ENCODE measurements around the gene SMAD6.

SMAD6 gene

DNA sequence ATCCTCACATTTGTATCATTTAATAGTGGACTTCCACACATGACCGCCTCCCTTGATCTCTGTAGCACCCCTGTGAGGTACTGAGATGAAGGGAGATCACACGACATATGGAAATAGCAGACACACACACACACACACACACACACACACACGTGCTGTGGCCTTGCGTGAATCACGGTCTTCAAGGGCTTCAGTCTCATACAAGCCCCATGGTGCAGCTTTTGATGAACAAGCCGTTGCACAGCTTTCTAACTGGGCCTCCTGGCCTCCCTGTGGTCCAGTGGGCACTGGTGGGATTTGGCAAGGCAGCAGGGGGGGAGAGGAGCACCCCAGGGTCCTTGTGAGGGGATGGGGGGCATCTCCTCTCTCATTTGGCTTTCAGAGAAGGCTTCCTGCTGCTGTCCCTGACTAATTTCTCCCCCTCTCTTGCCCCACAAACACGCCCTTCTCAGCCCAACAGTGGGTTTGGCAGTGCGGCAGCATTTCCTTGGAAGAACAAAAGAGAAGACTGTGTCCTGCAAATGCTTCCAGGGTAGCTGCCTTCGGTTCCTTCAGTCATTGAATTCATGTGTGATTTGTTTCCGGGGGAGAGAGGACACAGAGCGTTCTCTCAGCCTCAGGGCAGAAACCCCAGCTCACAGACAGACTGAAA lies 98.7 kb downstream of the SMAD6 start:
- no peak for DNase-seq (ENCODE audit: low spot score in 2 of 2)
- H3K9me3 ChIP-seq: no peaks in the 10 kb centered on the region
- no peaks in the 10 kb centered on the region for H3K36me3 ChIP-seq (replicated peaks)
- no peak overlapping the region for H3K4me3 ChIP-seq
- in situ Hi-C loops (cut with MboI; ENCODE audit: low sequenced_read_pairs): no loop called here
- no peaks in the 10 kb centered on the region; the same call in 1 of the 2 replicates for H3K27me3 ChIP-seq (ENCODE audit: low read depth)
- peaks cover 11% of the 10 kb centered on the region for H3K4me1 ChIP-seq

GRCh38 chr15:66801266-66801665 lies 99.2 kb downstream of the SMAD6 start:
- in situ Hi-C loops (cut with MboI; ENCODE audit: low sequenced_read_pairs): no loop called here
- Histone ChIP-seq H3K36me3 (replicated peaks) (no peaks in the 10 kb centered on the region), H3K4me1 (peaks cover 11% of the 10 kb centered on the region)

DNA sequence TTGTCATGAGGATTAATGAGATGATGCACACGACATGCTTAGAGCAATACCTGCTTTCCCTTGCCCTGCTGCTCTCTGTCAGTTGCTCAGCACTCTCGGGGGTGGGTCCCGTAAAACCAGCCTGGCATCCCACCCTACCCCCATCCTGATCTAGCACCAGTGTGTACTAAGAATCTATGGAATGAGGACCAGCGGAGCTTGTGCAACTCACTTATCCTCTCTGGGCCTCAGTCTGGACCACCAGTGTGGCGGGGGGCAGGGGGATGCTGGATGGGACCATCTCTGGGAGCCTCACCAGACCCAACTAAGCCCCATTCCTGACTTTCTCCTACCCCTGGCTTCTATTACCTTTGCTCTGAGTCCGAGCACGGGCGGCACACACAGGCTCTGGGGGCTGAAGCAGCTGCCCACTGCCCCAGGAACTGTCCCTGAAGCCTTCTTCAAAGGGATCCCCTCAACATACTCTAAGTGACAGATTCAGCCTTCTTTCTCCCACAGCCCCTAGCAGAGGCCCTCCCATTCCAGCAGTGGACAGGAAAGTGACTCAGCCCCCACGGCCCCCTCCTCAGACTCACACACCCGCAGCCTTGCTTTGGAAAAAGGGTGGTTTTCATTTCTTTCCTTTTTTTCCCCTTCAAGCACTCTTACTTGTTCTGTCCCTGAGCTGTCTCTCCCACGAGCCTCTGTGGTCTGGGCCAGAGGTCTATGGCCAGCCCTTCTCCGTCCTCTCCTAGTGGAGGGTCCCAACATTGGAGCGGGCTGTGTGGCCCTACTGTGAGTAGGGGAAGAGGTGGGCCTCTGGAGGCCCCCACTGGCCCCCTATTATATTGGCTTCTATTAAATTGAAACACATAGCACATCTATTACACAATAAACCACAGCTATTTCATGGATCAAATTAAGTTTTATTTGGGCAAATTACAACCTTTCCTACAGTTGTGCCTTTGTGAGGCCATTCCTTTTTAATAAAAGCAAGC lies 100.3 kb downstream of the SMAD6 start:
- Histone ChIP-seq H3K9me3 (no peaks in the 10 kb centered on the region), H3K36me3 (replicated peaks) (no peaks in the 10 kb centered on the region), H3K4me3 (no peak overlapping the region), H3K27me3 (ENCODE audit: low read depth) (no peaks in the 10 kb centered on the region), H3K4me1 (peaks cover 11% of the 10 kb centered on the region)
- in situ Hi-C loops (cut with MboI; ENCODE audit: low sequenced_read_pairs): no loop called here
- DNase-seq (ENCODE audit: low spot score in 2 of 2): peak in 1 of 2 experiments; percentile 8

More at GRCh38 chr15:66801266-66801665, 99.2 kb downstream of the SMAD6 start:
- H3K27me3 ChIP-seq (ENCODE audit: low read depth): no peaks in the 10 kb centered on the region
- no peak overlapping the region for H3K4me3 ChIP-seq
- DNase-seq (ENCODE audit: low spot score in 2 of 2): no peak
- no peaks in the 10 kb centered on the region for H3K9me3 ChIP-seq

DNA sequence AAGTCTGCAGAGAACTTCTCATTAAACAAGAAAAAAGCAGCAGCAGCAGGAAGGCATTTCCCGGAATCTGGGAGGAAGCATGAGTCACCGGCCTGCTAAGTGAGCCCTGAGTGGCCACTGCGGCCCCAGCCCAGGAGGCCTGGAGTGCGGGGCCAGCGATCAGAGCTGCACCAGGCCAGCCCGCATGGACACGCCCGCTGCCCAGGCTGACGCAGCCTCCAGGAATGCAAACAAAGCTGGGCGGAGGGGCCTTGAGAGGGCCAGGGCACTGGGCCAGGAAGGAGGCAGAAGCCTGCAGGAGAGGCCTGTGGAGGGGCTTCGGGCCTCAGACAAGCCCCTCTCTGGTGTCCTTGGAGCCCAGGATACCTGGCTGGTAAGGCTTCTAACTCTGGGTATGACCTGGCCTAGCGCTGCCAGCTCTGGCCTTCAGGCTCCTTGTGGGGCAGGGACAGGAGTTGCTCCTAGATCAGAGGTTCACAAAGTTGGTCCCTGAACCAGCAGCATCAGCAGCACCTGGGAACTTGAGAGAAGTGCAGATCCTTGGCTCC lies 101.2 kb downstream of the SMAD6 start:
- no peaks in the 10 kb centered on the region for H3K9me3 ChIP-seq
- H3K4me1 ChIP-seq: peaks cover 11% of the 10 kb centered on the region
- peak; percentile 29 to 84 for DNase-seq (ENCODE audit: low spot score in 2 of 2)
- in situ Hi-C loops (cut with MboI; ENCODE audit: low sequenced_read_pairs): no loop called here
- no peak overlapping the region for H3K4me3 ChIP-seq
- no peaks in the 10 kb centered on the region for H3K27me3 ChIP-seq (ENCODE audit: low read depth)
- H3K36me3 ChIP-seq (replicated peaks): no peaks in the 10 kb centered on the region

DNA sequence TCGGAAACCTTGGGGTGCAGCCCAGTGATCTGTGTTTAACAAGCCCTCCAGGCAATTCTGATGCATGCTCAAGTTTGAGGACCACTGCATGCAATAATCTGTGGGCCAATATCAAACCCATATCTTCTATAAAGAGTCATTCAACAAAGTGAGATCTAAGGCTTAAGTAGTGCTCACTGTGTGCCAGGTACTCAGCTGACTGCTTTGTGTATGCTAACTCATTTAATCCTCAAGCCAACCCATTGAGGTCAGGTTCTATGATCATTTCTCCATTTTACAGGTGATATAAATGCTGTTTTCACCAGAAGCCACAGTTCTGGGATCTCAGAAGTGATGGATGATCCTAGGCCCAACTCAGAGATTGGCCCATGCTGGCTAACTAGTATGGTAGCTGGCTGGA lies 101.7 kb downstream of the SMAD6 start:
- H3K9me3 ChIP-seq: no peaks in the 10 kb centered on the region
- H3K4me3 ChIP-seq: no peak overlapping the region
- peaks cover 11% of the 10 kb centered on the region for H3K4me1 ChIP-seq
- DNase-seq (ENCODE audit: low spot score in 2 of 2): no peak
- no peaks in the 10 kb centered on the region for H3K27me3 ChIP-seq (ENCODE audit: low read depth)
- in situ Hi-C loops (cut with MboI; ENCODE audit: low sequenced_read_pairs): no loop called here
- no peaks in the 10 kb centered on the region for H3K36me3 ChIP-seq (replicated peaks)

- no peaks in the 10 kb centered on the region for H3K36me3 ChIP-seq (replicated peaks)
- H3K27me3 ChIP-seq (ENCODE audit: low read depth): no peaks in the 10 kb centered on the region
- in situ Hi-C loops (cut with MboI; ENCODE audit: low sequenced_read_pairs): no loop called here
- no peaks in the 10 kb centered on the region for H3K9me3 ChIP-seq
- peaks cover 11% of the 10 kb centered on the region for H3K4me1 ChIP-seq
- DNase-seq (ENCODE audit: low spot score in 2 of 2): no peak
- H3K4me3 ChIP-seq: no peak overlapping the region
These were observed 103.3 kb downstream of the SMAD6 start for GRCh38 chr15:66805202-66805885.

- in situ Hi-C loops (cut with MboI; ENCODE audit: low sequenced_read_pairs): no loop called here
- peaks cover 4% of the 10 kb centered on the region for H3K4me1 ChIP-seq
- no peaks in the 10 kb centered on the region for H3K9me3 ChIP-seq
- no peak for DNase-seq (ENCODE audit: low spot score in 2 of 2)
- H3K4me3 ChIP-seq: no peak overlapping the region
- H3K36me3 ChIP-seq (replicated peaks): no peaks in the 10 kb centered on the region
- H3K27me3 ChIP-seq (ENCODE audit: low read depth): no peaks in the 10 kb centered on the region
These were observed 106.3 kb downstream of the SMAD6 start for GRCh38 chr15:66808181-66808824.

GRCh38 chr15:66809664-66810063 lies 107.6 kb downstream of the SMAD6 start:
- DNase-seq (ENCODE audit: low spot score in 2 of 2): no peak
- in situ Hi-C loops (cut with MboI; ENCODE audit: low sequenced_read_pairs): no loop called here

DNA sequence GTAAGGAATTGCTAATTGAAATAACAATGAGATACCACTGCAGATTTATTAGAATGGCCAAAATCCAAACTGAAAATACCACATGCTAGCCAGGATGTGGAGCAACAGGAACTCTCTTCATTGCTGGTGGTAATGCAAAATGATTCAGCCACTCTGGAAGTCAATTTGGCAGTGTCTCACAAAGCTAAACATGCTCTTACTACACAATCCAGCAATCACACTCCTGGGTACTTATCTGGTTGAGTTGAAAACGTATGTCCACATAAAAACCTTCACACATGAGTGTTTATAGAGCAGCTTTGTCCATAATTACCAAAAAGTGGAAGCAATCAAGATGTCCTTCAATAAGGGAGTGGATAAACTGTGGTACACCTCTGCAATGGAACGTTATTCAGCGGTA lies 113.3 kb downstream of the SMAD6 start:
- in situ Hi-C loops (cut with MboI; ENCODE audit: low sequenced_read_pairs): no loop called here
- Histone ChIP-seq H3K36me3 (replicated peaks) (no peaks in the 10 kb centered on the region), H3K4me3 (no peak overlapping the region), H3K27me3 (ENCODE audit: low read depth) (no peaks in the 10 kb centered on the region), H3K4me1 (peaks cover 4% of the 10 kb centered on the region), H3K9me3 (peaks cover 4% of the 10 kb centered on the region; the same call in 1 of the 2 replicates)
- no peak for DNase-seq (ENCODE audit: low spot score in 2 of 2)

More at GRCh38 chr15:66809664-66810063, 107.6 kb downstream of the SMAD6 start:
- Histone ChIP-seq H3K9me3 (peaks cover 4% of the 10 kb centered on the region; the same call in 1 of the 2 replicates), H3K4me3 (no peak overlapping the region), H3K36me3 (replicated peaks) (no peaks in the 10 kb centered on the region), H3K4me1 (peaks cover 2% of the 10 kb centered on the region), H3K27me3 (ENCODE audit: low read depth) (no peaks in the 10 kb centered on the region)

- H3K9me3 ChIP-seq: peaks cover 4% of the 10 kb centered on the region; the same call in 1 of the 2 replicates
- in situ Hi-C loops (cut with MboI; ENCODE audit: low sequenced_read_pairs): no loop called here
- H3K27me3 ChIP-seq (ENCODE audit: low read depth): no peaks in the 10 kb centered on the region
- peaks cover 4% of the 10 kb centered on the region for H3K4me1 ChIP-seq
- H3K36me3 ChIP-seq (replicated peaks): no peaks in the 10 kb centered on the region
- DNase-seq (ENCODE audit: low spot score in 2 of 2): no peak
- H3K4me3 ChIP-seq: no peak overlapping the region
These were observed 114.2 kb downstream of the SMAD6 start for GRCh38 chr15:66816201-66816600.

- no peak for DNase-seq (ENCODE audit: low spot score in 2 of 2)
- no peaks in the 10 kb centered on the region for H3K9me3 ChIP-seq
- H3K27me3 ChIP-seq (ENCODE audit: low read depth): no peaks in the 10 kb centered on the region
- in situ Hi-C loops (cut with MboI; ENCODE audit: low sequenced_read_pairs): no loop called here
- no peaks in the 10 kb centered on the region for H3K36me3 ChIP-seq (replicated peaks)
- no peak overlapping the region for H3K4me3 ChIP-seq
- peaks cover 4% of the 10 kb centered on the region for H3K4me1 ChIP-seq
These were observed 117.0 kb downstream of the SMAD6 start for GRCh38 chr15:66819084-66819483.

DNA sequence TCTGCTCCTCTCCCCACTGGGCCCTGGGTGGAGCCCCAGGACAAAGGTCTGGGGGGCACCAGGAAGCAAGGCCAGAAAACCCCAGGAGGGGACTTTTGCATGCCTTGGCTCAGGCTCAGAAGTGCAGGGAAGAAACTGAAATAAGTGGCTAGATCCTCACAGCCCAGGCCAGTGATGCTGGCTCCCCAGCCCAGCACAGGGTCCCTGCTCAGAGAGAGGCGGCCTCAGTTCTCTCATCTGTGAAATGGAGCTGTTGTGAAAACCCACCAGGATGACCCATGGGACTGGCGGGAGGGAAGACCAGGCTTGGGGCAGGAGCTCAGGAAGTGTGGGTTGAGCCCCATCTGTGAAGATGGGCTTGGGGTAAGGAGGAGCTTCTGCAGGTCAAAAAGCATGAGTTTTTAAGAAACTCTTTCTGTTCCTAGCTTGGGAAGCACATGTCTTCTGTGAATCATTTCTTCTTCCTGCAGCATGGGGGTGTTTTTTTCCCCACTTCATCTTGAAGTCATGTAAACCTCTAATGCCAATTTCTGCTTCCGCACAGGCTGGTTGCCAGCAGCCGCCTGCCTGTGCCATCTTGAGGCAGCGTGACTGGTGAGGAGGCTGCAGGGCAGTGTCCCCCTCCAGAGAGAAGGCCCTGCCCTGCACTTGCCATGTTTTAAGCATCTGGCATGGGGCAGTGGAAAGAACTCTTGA lies 118.6 kb downstream of the SMAD6 start:
- in situ Hi-C loops (cut with MboI; ENCODE audit: low sequenced_read_pairs): no loop called here
- no peaks in the 10 kb centered on the region for H3K4me1 ChIP-seq
- H3K9me3 ChIP-seq: no peaks in the 10 kb centered on the region
- H3K27me3 ChIP-seq (ENCODE audit: low read depth): no peaks in the 10 kb centered on the region
- no peaks in the 10 kb centered on the region for H3K36me3 ChIP-seq (replicated peaks)
- no peak overlapping the region for H3K4me3 ChIP-seq
- DNase-seq (ENCODE audit: low spot score in 2 of 2): no peak

DNA sequence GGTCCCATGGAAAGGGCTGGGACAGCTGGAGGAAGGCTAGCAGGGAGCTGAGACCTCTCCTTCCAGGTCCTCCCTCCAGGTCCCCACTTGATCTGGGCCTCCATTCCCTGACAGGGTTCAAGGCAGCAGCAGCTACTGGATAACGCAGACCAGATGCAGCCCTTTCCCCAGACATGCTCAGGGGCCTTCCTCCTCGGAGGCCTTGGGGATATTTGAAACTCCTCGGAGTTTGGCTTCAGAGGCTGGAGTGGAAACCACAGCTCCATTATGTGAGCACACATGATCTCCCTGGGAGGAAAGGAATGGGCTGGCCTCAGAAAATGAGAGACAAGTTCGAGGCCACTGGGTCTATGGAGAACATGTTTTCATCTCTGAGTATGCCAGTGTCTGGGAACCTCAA lies 119.3 kb downstream of the SMAD6 start:
- no peaks in the 10 kb centered on the region for H3K36me3 ChIP-seq (replicated peaks)
- no peaks in the 10 kb centered on the region for H3K9me3 ChIP-seq
- H3K4me3 ChIP-seq: no peak overlapping the region
- in situ Hi-C loops (cut with MboI; ENCODE audit: low sequenced_read_pairs): no loop called here
- H3K27me3 ChIP-seq (ENCODE audit: low read depth): no peaks in the 10 kb centered on the region
- no peak for DNase-seq (ENCODE audit: low spot score in 2 of 2)
- no peaks in the 10 kb centered on the region for H3K4me1 ChIP-seq
